B cell (primary cell): ENCODE measurements around the gene BEST1. TPM values are rescaled to one million over a fixed set of nuclear protein-coding genes. Genes with fewer than 3 reads are reported as not detected.

Experiments
- ATAC-seq: fragments of 200-7000 bp; cut with Tn5 transposase; one replicate; pipeline ENCODE4 v1.10.0; 2021; ENCODE audit warnings: low read depth, mild to moderate bottlenecking, moderate number of reproducible peaks, moderate library complexity
- CTCF ChIA-PET: fragments of 350-600 bp; sonication (Branson Sonifier 250); formaldehyde crosslinking; loops from one replicate; lab custom pipeline; 2021; ENCODE audit warnings: antibody characterized with exemption, inconsistent platforms; lab: Charles Lee
- POLR2A ChIA-PET: fragments of 350-600 bp; sonication (Branson Sonifier 250); formaldehyde crosslinking; loops from one replicate; lab custom pipeline; 2021; ENCODE audit warnings: antibody characterized with exemption; lab: Charles Lee
- DNase-seq: peaks from one replicate; pipeline ENCODE4 v3.0.0; 2013
- H2AFZ ChIP-seq: 2 replicates; pipeline ENCODE4 v1.6.1; 2012; ENCODE audit warnings: mild to moderate bottlenecking, low read depth, low read length; ENCODE audit not compliant: insufficient read depth, poor library complexity, severe bottlenecking
- H3K27ac ChIP-seq, 2 donors: 1 replicate in 1 of 2; 2 replicates in 1 of 2; pipeline ENCODE4 v1.5.1; 2012 to 2013; ENCODE audit warnings: low read length in 2 of 2, mild to moderate bottlenecking in 2 of 2, moderate library complexity in 1 of 2
- H3K27me3 ChIP-seq, 4 experiments: fragments of 200-600 bp in 1 of 4; sonication (generic) in 1 of 4; replicated peaks in 1 of 4; 1 replicate in 2 of 4; 2 replicates in 2 of 4; pipeline versions ENCODE4 v1.6.1 to v1.7.0; 2013 to 2016; ENCODE audit warnings: low read length in 3 of 4, mild to moderate bottlenecking in 2 of 4, mixed read lengths in 1 of 4, moderate library complexity in 1 of 4; ENCODE audit not compliant: insufficient read depth in 4 of 4, control insufficient read depth in 3 of 4; ENCODE audit errors: control extremely low read depth in 1 of 4
- H3K36me3 ChIP-seq, 2 experiments: replicated peaks in 1 of 2; 1 replicate in 1 of 2; 2 replicates in 1 of 2; pipeline versions ENCODE4 v1.6.1 to v1.7.1; 2013; ENCODE audit warnings: low read length in 1 of 2; ENCODE audit not compliant: insufficient read depth in 2 of 2, control insufficient read depth in 1 of 2; ENCODE audit errors: control extremely low read depth in 1 of 2, extremely low read depth in 1 of 2
- H3K4me1 ChIP-seq, 2 donors: fragments of 200-600 bp in 1 of 2; sonication (generic) in 1 of 2; 1 replicate in 1 of 2; 2 replicates in 1 of 2; pipeline versions ENCODE4 v1.5.1 to v1.6.1; 2013 to 2017; ENCODE audit warnings: low read length in 2 of 2; ENCODE audit not compliant: control insufficient read depth in 2 of 2, insufficient read depth in 2 of 2
- H3K4me2 ChIP-seq: replicated peaks from 2 replicates; pipeline ENCODE3; 2012; ENCODE audit warnings: mild to moderate bottlenecking, low read depth, low read length; ENCODE audit not compliant: poor library complexity, severe bottlenecking
- H3K4me3 ChIP-seq, 5 experiments: fragments of 200-600 bp in 1 of 5; sonication (generic) in 1 of 5; 1 replicate in 3 of 5; 2 replicates in 2 of 5; pipeline versions ENCODE4 v1.5.1 to v1.7.0; 2011 to 2016; ENCODE audit warnings: low read length in 4 of 5, mild to moderate bottlenecking in 4 of 5, low read depth in 2 of 5, control low read depth in 1 of 5, moderate library complexity in 1 of 5; ENCODE audit not compliant: insufficient read depth in 1 of 5; ENCODE audit errors: control extremely low read depth in 1 of 5, extremely low read depth in 1 of 5
- H3K79me2 ChIP-seq: fragments of 200-600 bp; sonication (generic); one replicate; pipeline ENCODE4 v1.6.0; 2016; ENCODE audit warnings: low read length; ENCODE audit not compliant: control insufficient read depth, insufficient read depth
- H3K9ac ChIP-seq: fragments of 200-600 bp; sonication (generic); 2 replicates; pipeline ENCODE4 v1.6.1; 2017; ENCODE audit warnings: mild to moderate bottlenecking, low read length, moderate library complexity
- H3K9me3 ChIP-seq, 3 donors: one replicate each; pipeline versions ENCODE4 v1.6.1 to v1.7.1; 2013; ENCODE audit warnings: low read length in 2 of 3; ENCODE audit not compliant: control insufficient read depth in 2 of 3, insufficient read depth in 1 of 3; ENCODE audit errors: control extremely low read depth in 1 of 3
- H4K20me1 ChIP-seq: 2 replicates; pipeline ENCODE4 v1.6.0; 2012; ENCODE audit warnings: mild to moderate bottlenecking, low read length; ENCODE audit not compliant: insufficient read depth, control insufficient read depth, poor library complexity, severe bottlenecking
- H3K27ac Mint-ChIP-seq: one replicate; pipeline ENCODE4 v1.8.0; 2021; ENCODE audit warnings: mixed read lengths
- H3K27me3 Mint-ChIP-seq: one replicate; pipeline ENCODE4 v1.8.0; 2021; ENCODE audit warnings: mixed read lengths
- H3K4me1 Mint-ChIP-seq: one replicate; pipeline ENCODE4 v1.8.0; 2021; ENCODE audit warnings: mixed read lengths
- H3K4me3 Mint-ChIP-seq: one replicate; pipeline ENCODE4 v1.8.0; 2021; ENCODE audit warnings: mixed read lengths
- H3K9me3 Mint-ChIP-seq: one replicate; pipeline ENCODE4 v1.8.0; 2022; ENCODE audit warnings: mixed read lengths; ENCODE audit not compliant: insufficient read depth
- CTCF ChIP-seq: fragments of 200-600 bp; IDR thresholded peaks from one replicate; pipeline ENCODE4 v1.8.0; 2022; ENCODE audit warnings: antibody characterized with exemption, mild to moderate bottlenecking
- EZH2 ChIP-seq: IDR thresholded peaks from 2 replicates; pipeline ENCODE4 v1.6.1; 2012; ENCODE audit warnings: borderline replicate concordance, low read depth, mild to moderate bottlenecking, moderate library complexity, low read length; ENCODE audit not compliant: insufficient read depth, poor library complexity, severe bottlenecking
- WGBS: methylation state at CpG from one replicate; pipeline ENCODE4 v1.1.5; 2013; ENCODE audit warnings: missing lambda C conversion rate; ENCODE audit not compliant: insufficient coverage; 5-methylcytosine and 5-hydroxymethylcytosine counted together
- intact Hi-C: fragments of 100-400 bp; cut with micrococcal nuclease; formaldehyde crosslinking; loops from one replicate; pipeline ENCODE4 v1.10.0; 2022
- polyA plus RNA-seq: library from polyadenylated mRNA; depleted of rRNA; stranded (reverse); fragments of >200 nt; gene quantifications from 2 replicates; pipeline ENCODE4 v1.2.3, GENCODE V29; 2012
- total RNA-seq, 2 donors: library from RNA; stranded (reverse); fragments of 120-200 nt in 1 of 2; gene quantifications; 1 replicate in 1 of 2; 2 replicates in 1 of 2; pipeline versions ENCODE4 v1.2.3 to v1.2.4, GENCODE V29; 2013 to 2022

The BEST1 gene
- total and polyA plus RNA-seq, 2 donors (not counting 1 experiment from before 2014, with no cell fraction given): 0.07 to 0.99 TPM

GRCh38 chr11:61918251-61918937 lies 31.8 kb upstream of the BEST1 start:
- ATAC-seq (no peak), DNase-seq (peak; percentile 10)
- no peak overlapping the region for H3K4me3 ChIP-seq
- no peaks in the 10 kb centered on the region for H4K20me1 ChIP-seq
- peaks cover 0 to 51% (median 20%) of the 10 kb centered on the region in 4 experiments for H3K27me3 ChIP-seq
- H2AFZ ChIP-seq: no peak overlapping the region
- intact Hi-C loops: no loop called here
- no peak overlapping the region for H3K4me2 ChIP-seq
- 87% methylated on average over 13 of the region's 14 CpGs for WGBS
- Mint-ChIP-seq H3K27me3 (peaks cover 61% of the 10 kb centered on the region), H3K4me1 (peaks cover 17% of the 10 kb centered on the region), H3K4me3 (peak overlapping the region; percentile 85), H3K27ac (no peak overlapping the region), H3K9me3 (no peaks in the 10 kb centered on the region)
- peaks cover 0 to 2% (median 0%) of the 10 kb centered on the region in 3 donors for H3K9me3 ChIP-seq
- no peaks in the 10 kb centered on the region for H3K79me2 ChIP-seq
- no peak for TF ChIP-seq EZH2
- no peak for TF ChIP-seq CTCF
- CTCF ChIA-PET: interaction anchor here (1.3 kb wide), 1 partner anchor 163 kb away, joined by 7 read pairs; no protein-coding TSS in a partner anchor
- no peak overlapping the region for H3K27ac ChIP-seq
- peaks cover 8 to 11% of the 10 kb centered on the region in 2 donors for H3K4me1 ChIP-seq
- H3K36me3 ChIP-seq: no peaks in the 10 kb centered on the region
- H3K9ac ChIP-seq: no peak overlapping the region
- POLR2A ChIA-PET: no interaction called here
